ENCODE results near the gene LRRC8B.
A peak's percentile ranks its signal among the peaks of the same experiment; 100 is the strongest.

Gene LRRC8B

GRCh38 chr1:89600451-89601224 lies 76.0 kb downstream of the LRRC8B start:
- no peak for ATAC-seq
- no peak for TF ChIP-seq ZC3H10 (CRISPR knock-in tag; IDR thresholded peaks at IDR 0.05)
- TF ChIP-seq ARNTL (CRISPR knock-in tag; IDR thresholded peaks at IDR 0.05; ENCODE audit: borderline replicate concordance, low read depth) = no peak

DNA sequence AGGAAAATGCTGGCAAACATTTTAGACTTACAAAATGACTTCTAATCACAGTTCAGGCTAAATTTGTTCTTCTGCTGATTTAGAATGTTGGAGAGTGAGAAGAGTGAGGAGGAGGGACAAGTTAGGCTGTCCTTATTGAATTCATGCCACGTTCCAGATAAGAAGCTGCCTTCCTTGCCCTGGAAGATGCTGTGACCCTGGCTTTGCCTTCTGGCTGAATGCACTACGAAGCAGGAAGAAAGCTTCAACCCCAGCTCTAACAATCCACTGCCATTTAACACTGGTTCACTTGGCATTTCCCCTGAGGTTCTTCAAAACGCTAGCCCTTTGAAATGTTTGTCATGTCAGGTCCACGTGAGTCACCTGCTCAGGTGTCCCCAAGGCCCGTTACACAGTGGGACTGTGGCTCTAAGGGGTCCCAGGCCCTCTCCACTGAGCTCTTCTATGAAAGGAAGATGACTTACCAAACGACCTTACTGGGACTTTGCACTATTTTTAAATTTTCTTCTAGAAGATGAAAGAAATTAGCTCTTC lies 78.3 kb downstream of the LRRC8B start:
- TF ChIP-seq ARNTL (CRISPR knock-in tag; IDR thresholded peaks at IDR 0.05; ENCODE audit: borderline replicate concordance, low read depth) (no peak), RARB (CRISPR knock-in tag; IDR thresholded peaks at IDR 0.05) (no peak), TOX (CRISPR knock-in tag; IDR thresholded peaks at IDR 0.05; ENCODE audit: borderline replicate concordance) (no peak), ZNF8 (CRISPR knock-in tag; IDR thresholded peaks at IDR 0.05) (no peak), TCF4 (CRISPR knock-in tag; IDR thresholded peaks at IDR 0.05; ENCODE audit: borderline replicate concordance) (no peak), ZNF70 (CRISPR knock-in tag; IDR thresholded peaks at IDR 0.05) (no peak), PPARA (CRISPR knock-in tag; IDR thresholded peaks at IDR 0.05; ENCODE audit: borderline replicate concordance) (no peak), ZFP30 (CRISPR knock-in tag; IDR thresholded peaks at IDR 0.05) (no peak), ISL1 (CRISPR knock-in tag; IDR thresholded peaks at IDR 0.05) (no peak)
- TF ChIP-seq, protein P1, sequence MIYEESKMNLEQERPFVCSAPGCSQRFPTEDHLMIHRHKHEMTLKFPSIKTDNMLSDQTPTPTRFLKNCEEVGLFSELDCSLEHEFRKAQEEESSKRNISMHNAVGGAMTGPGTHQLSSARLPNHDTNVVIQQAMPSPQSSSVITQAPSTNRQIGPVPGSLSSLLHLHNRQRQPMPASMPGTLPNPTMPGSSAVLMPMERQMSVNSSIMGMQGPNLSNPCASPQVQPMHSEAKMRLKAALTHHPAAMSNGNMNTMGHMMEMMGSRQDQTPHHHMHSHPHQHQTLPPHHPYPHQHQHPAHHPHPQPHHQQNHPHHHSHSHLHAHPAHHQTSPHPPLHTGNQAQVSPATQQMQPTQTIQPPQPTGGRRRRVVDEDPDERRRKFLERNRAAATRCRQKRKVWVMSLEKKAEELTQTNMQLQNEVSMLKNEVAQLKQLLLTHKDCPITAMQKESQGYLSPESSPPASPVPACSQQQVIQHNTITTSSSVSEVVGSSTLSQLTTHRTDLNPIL (CRISPR knock-in tag; IDR thresholded peaks at IDR 0.05; ENCODE audit: low read depth) = no peak
- TF ChIP-seq, protein P2, sequence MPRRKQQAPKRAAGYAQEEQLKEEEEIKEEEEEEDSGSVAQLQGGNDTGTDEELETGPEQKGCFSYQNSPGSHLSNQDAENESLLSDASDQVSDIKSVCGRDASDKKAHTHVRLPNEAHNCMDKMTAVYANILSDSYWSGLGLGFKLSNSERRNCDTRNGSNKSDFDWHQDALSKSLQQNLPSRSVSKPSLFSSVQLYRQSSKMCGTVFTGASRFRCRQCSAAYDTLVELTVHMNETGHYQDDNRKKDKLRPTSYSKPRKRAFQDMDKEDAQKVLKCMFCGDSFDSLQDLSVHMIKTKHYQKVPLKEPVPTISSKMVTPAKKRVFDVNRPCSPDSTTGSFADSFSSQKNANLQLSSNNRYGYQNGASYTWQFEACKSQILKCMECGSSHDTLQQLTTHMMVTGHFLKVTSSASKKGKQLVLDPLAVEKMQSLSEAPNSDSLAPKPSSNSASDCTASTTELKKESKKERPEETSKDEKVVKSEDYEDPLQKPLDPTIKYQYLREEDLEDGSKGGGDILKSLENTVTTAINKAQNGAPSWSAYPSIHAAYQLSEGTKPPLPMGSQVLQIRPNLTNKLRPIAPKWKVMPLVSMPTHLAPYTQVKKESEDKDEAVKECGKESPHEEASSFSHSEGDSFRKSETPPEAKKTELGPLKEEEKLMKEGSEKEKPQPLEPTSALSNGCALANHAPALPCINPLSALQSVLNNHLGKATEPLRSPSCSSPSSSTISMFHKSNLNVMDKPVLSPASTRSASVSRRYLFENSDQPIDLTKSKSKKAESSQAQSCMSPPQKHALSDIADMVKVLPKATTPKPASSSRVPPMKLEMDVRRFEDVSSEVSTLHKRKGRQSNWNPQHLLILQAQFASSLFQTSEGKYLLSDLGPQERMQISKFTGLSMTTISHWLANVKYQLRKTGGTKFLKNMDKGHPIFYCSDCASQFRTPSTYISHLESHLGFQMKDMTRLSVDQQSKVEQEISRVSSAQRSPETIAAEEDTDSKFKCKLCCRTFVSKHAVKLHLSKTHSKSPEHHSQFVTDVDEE (CRISPR knock-in tag; IDR thresholded peaks at IDR 0.05) = no peak
- TF ChIP-seq, protein P3, sequence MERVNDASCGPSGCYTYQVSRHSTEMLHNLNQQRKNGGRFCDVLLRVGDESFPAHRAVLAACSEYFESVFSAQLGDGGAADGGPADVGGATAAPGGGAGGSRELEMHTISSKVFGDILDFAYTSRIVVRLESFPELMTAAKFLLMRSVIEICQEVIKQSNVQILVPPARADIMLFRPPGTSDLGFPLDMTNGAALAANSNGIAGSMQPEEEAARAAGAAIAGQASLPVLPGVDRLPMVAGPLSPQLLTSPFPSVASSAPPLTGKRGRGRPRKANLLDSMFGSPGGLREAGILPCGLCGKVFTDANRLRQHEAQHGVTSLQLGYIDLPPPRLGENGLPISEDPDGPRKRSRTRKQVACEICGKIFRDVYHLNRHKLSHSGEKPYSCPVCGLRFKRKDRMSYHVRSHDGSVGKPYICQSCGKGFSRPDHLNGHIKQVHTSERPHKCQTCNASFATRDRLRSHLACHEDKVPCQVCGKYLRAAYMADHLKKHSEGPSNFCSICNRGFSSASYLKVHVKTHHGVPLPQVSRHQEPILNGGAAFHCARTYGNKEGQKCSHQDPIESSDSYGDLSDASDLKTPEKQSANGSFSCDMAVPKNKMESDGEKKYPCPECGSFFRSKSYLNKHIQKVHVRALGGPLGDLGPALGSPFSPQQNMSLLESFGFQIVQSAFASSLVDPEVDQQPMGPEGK (CRISPR knock-in tag; IDR thresholded peaks at IDR 0.05; ENCODE audit: borderline replicate concordance) = no peak
- TF ChIP-seq, protein P4, sequence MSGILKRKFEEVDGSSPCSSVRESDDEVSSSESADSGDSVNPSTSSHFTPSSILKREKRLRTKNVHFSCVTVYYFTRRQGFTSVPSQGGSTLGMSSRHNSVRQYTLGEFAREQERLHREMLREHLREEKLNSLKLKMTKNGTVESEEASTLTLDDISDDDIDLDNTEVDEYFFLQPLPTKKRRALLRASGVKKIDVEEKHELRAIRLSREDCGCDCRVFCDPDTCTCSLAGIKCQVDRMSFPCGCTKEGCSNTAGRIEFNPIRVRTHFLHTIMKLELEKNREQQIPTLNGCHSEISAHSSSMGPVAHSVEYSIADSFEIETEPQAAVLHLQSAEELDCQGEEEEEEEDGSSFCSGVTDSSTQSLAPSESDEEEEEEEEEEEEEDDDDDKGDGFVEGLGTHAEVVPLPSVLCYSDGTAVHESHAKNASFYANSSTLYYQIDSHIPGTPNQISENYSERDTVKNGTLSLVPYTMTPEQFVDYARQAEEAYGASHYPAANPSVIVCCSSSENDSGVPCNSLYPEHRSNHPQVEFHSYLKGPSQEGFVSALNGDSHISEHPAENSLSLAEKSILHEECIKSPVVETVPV (CRISPR knock-in tag; IDR thresholded peaks at IDR 0.05) = no peak
- ATAC-seq = no peak

- ATAC-seq = peak; percentile 69
- TF ChIP-seq, protein P2 (CRISPR knock-in tag; IDR thresholded peaks at IDR 0.05) = no peak
- TF ChIP-seq, protein P3 (CRISPR knock-in tag; IDR thresholded peaks at IDR 0.05; ENCODE audit: borderline replicate concordance) = no peak
- TF ChIP-seq TCF4 (CRISPR knock-in tag; IDR thresholded peaks at IDR 0.05; ENCODE audit: borderline replicate concordance) = no peak
- TF ChIP-seq ARNTL (CRISPR knock-in tag; IDR thresholded peaks at IDR 0.05; ENCODE audit: borderline replicate concordance, low read depth) = no peak
- TF ChIP-seq BACH2 (CRISPR knock-in tag; IDR thresholded peaks at IDR 0.05; ENCODE audit: borderline replicate concordance) = no peak
- no peak for TF ChIP-seq ZFP30 (CRISPR knock-in tag; IDR thresholded peaks at IDR 0.05)
- TF ChIP-seq SNAI2 (CRISPR knock-in tag; IDR thresholded peaks at IDR 0.05) = no peak
- TF ChIP-seq ZC3H10 (CRISPR knock-in tag; IDR thresholded peaks at IDR 0.05) = no peak
- no peak for TF ChIP-seq POU6F1 (CRISPR knock-in tag; IDR thresholded peaks at IDR 0.05; ENCODE audit: borderline replicate concordance, low read depth)
- TF ChIP-seq ZNF565 (CRISPR knock-in tag; conservative IDR thresholded peaks at IDR 0.05; ENCODE audit: low read depth) = no peak
- TF ChIP-seq PPARA (CRISPR knock-in tag; IDR thresholded peaks at IDR 0.05; ENCODE audit: borderline replicate concordance) = no peak
- TF ChIP-seq ZNF8 (CRISPR knock-in tag; IDR thresholded peaks at IDR 0.05) = no peak
- no peak for TF ChIP-seq ZFP3 (CRISPR knock-in tag; IDR thresholded peaks at IDR 0.05)
- no peak for TF ChIP-seq TOX (CRISPR knock-in tag; IDR thresholded peaks at IDR 0.05; ENCODE audit: borderline replicate concordance)
Observed at GRCh38 chr1:89603651-89604413, 79.2 kb downstream of the LRRC8B start.

All from SK-N-SH treated with all-trans-retinoic acid at 6 μM for 48 hours (cell line).